Breast epithelium (tissue), 3 donors: ENCODE measurements around the gene FBXO31.

ENCODE experiments used
- CTCF ChIP-seq, 3 donors: fragments of 450-650 bp; IDR thresholded peaks; one replicate each; pipeline ENCODE4 v1.5.1; 2016 to 2017; ENCODE audit warnings: antibody characterized with exemption in 3 of 3, mild to moderate bottlenecking in 3 of 3, moderate library complexity in 3 of 3
- POLR2A ChIP-seq: fragments of 450-650 bp; IDR thresholded peaks from one replicate; pipeline ENCODE4 v1.6.1; 2016; ENCODE audit warnings: antibody characterized with exemption, mild to moderate bottlenecking, moderate library complexity
- POLR2AphosphoS5 ChIP-seq, 3 donors: sonication (generic); formaldehyde crosslinking; IDR thresholded peaks; one replicate each; pipeline ENCODE4 v1.6.1; 2017; ENCODE audit warnings: antibody characterized with exemption in 3 of 3

GRCh38 chr16:87306516-87306915 is 77.1 kb downstream of the FBXO31 start:
- TF ChIP-seq CTCF (IDR thresholded peaks at IDR 0.05), result no peak
- no peak for TF ChIP-seq POLR2A
- TF ChIP-seq POLR2AphosphoS5 (IDR thresholded peaks at IDR 0.05), result no peak
